ENCODE data around the gene TBCA. TPM values are rescaled to one million over a fixed set of nuclear protein-coding genes. Genes with fewer than 3 reads are reported as not detected.
A peak's percentile ranks its signal among the peaks of the same experiment; 100 is the strongest.

Gene TBCA
- 243 and 264 TPM in 2 replicates for total RNA-seq
- long read RNA-seq, transcript TBCA-201 (3 exons, 2,301 nt): minor isoform, 8 of 36 reads
- long read RNA-seq, transcript TBCA-202 (4 exons, 683 nt): major isoform, 11 of 36 reads
- long read RNA-seq, partial matches to known transcripts: 6 of 36 reads
- long read RNA-seq, other reads (novel, unspliced or antisense): 11 of 36 reads

GRCh38 chr5:77775790-77776553 lies at the start of gene TBCA:
Gene TBCA (minus strand): TSS chr5:77776339. CDS start chr5:77776257, 82 bp downstream.
- H3K36me3 Mint-ChIP-seq (ENCODE audit: insufficient read depth): peaks cover 11% of the 10 kb centered on the region

GRCh38 chr5:77824981-77825380 lies 48.8 kb upstream of the TBCA start:
- Mint-ChIP-seq H3K4me3 (ENCODE audit: low read depth) (no peak overlapping the region), H3K27me3 (peaks cover 23% of the 10 kb centered on the region), H3K36me3 (ENCODE audit: insufficient read depth) (no peaks in the 10 kb centered on the region), H3K27ac (no peak overlapping the region), H3K4me1 (ENCODE audit: low read depth) (no peaks in the 10 kb centered on the region), H3K9me3 (ENCODE audit: low read depth) (no peaks in the 10 kb centered on the region)
- no peak for DNase-seq (ENCODE audit: low spot score, unreplicated experiment)
- TF ChIP-seq CTCF (IDR thresholded peaks at IDR 0.05; ENCODE audit: unreplicated experiment): no peak

More at GRCh38 chr5:77775790-77776553, at the start of gene TBCA:
- peaks cover 31% of the 10 kb centered on the region for H3K4me1 Mint-ChIP-seq (ENCODE audit: low read depth)
- H3K9me3 Mint-ChIP-seq (ENCODE audit: low read depth): no peaks in the 10 kb centered on the region
- H3K27ac Mint-ChIP-seq: peak within 1 kb of the TSS; percentile 98
- peak; percentile 80 for DNase-seq (ENCODE audit: low spot score, unreplicated experiment)
- H3K4me3 Mint-ChIP-seq (ENCODE audit: low read depth): peak within 1 kb of the TSS; percentile 88
- TF ChIP-seq CTCF (IDR thresholded peaks at IDR 0.05; ENCODE audit: unreplicated experiment): peak; percentile 51
- peaks cover 6% of the 10 kb centered on the region for H3K27me3 Mint-ChIP-seq

GRCh38 chr5:77816686-77817085 lies 40.5 kb upstream of the TBCA start:
- Mint-ChIP-seq H3K4me3 (ENCODE audit: low read depth) (no peak overlapping the region), H3K27ac (no peak overlapping the region), H3K27me3 (peaks cover 10% of the 10 kb centered on the region), H3K4me1 (ENCODE audit: low read depth) (no peaks in the 10 kb centered on the region), H3K9me3 (ENCODE audit: low read depth) (no peaks in the 10 kb centered on the region), H3K36me3 (ENCODE audit: insufficient read depth) (no peaks in the 10 kb centered on the region)
- no peak for DNase-seq (ENCODE audit: low spot score, unreplicated experiment)
- no peak for TF ChIP-seq CTCF (IDR thresholded peaks at IDR 0.05; ENCODE audit: unreplicated experiment)

- Mint-ChIP-seq H3K27me3 (peaks cover 3% of the 10 kb centered on the region), H3K9me3 (ENCODE audit: low read depth) (peaks cover 6% of the 10 kb centered on the region), H3K4me1 (ENCODE audit: low read depth) (no peaks in the 10 kb centered on the region), H3K27ac (no peak overlapping the region), H3K4me3 (ENCODE audit: low read depth) (no peak overlapping the region), H3K36me3 (ENCODE audit: insufficient read depth) (no peaks in the 10 kb centered on the region)
- no peak for DNase-seq (ENCODE audit: low spot score, unreplicated experiment)
- no peak for TF ChIP-seq CTCF (IDR thresholded peaks at IDR 0.05; ENCODE audit: unreplicated experiment)
Measured at GRCh38 chr5:77812926-77813589, 36.9 kb upstream of the TBCA start.

- Mint-ChIP-seq H3K4me3 (ENCODE audit: low read depth) (no peak overlapping the region), H3K9me3 (ENCODE audit: low read depth) (peaks cover 16% of the 10 kb centered on the region), H3K4me1 (ENCODE audit: low read depth) (no peaks in the 10 kb centered on the region), H3K27ac (no peak overlapping the region), H3K36me3 (ENCODE audit: insufficient read depth) (no peaks in the 10 kb centered on the region), H3K27me3 (no peaks in the 10 kb centered on the region)
- DNase-seq (ENCODE audit: low spot score, unreplicated experiment): no peak
- TF ChIP-seq CTCF (IDR thresholded peaks at IDR 0.05; ENCODE audit: unreplicated experiment): no peak
Measured at GRCh38 chr5:77806213-77806843, 30.2 kb upstream of the TBCA start.
